GM12878 (cell line): Measurements from ENCODE around the gene FEN1. TPM values are rescaled to one million over a fixed set of nuclear protein-coding genes. Genes with fewer than 3 reads are reported as not detected.

Experiments used
- ATAC-seq: fragments of 200-7000 bp; cut with Tn5 transposase; 3 replicates; pipeline ENCODE4 v1.9.1; 2020; ENCODE audit warnings: mild to moderate bottlenecking, moderate library complexity
- BruUV-seq: library from RNA; stranded (reverse); fragments of 400-500 nt; replicated peaks from 2 replicates; lab custom pipeline; 2021; lab: Mats Ljungman, UMichigan
- CTCF ChIA-PET: fragments of 300-600 bp; sonication (Branson Sonifier 250); formaldehyde crosslinking; extraction: SDS; loops from one replicate; lab custom pipeline; 2021; ENCODE audit warnings: inconsistent platforms; lab: Yijun Ruan, JAX
- POLR2A ChIA-PET: fragments of 350-600 bp; formaldehyde crosslinking; extraction: SDS; loops from one replicate; lab custom pipeline; 2021; ENCODE audit warnings: inconsistent platforms; lab: Charles Lee
- RAD21 ChIA-PET: fragments of 300-600 bp; sonication (Branson Sonifier 250); formaldehyde crosslinking; loops from one replicate; lab custom pipeline; 2023; ENCODE audit warnings: antibody characterized with exemption; ENCODE audit not compliant: unreplicated experiment; lab: Charles Lee
- SMC1A ChIA-PET: fragments of 300-600 bp; sonication (Branson Sonifier 250); formaldehyde crosslinking; loops from one replicate; lab custom pipeline; 2023; ENCODE audit not compliant: unreplicated experiment, uncharacterized antibody; lab: Charles Lee
- DNase-seq: peaks from one replicate; pipeline ENCODE4 v3.0.0-alpha.2; 2011; ENCODE audit warnings: low read depth, low spot score
- FAIRE-seq: peaks from 3 replicates; lab custom pipeline; 2011; peaks lifted over from hg19 to GRCh38; lab: Jason Lieb, UNC
- H2AFZ ChIP-seq: 2 replicates; pipeline ENCODE4 v1.6.0; 2011; ENCODE audit warnings: low read depth, low read length, control low read depth; ENCODE audit not compliant: control insufficient read depth
- H3K27ac ChIP-seq: 2 replicates; pipeline ENCODE4 v1.5.1; 2011; ENCODE audit warnings: control low read depth; ENCODE audit not compliant: control insufficient read depth, insufficient read depth
- H3K27me3 ChIP-seq, 2 experiments: replicated peaks in 1 of 2; 2 replicates each; pipeline versions ENCODE4 v1.6.0 to v1.6.1; 2011; ENCODE audit warnings: low read length in 1 of 2; ENCODE audit not compliant: control insufficient read depth in 2 of 2, insufficient read depth in 2 of 2
- H3K36me3 ChIP-seq, 2 experiments: 2 replicates each; pipeline ENCODE4 v1.5.1; 2011; ENCODE audit warnings: low read length in 1 of 2; ENCODE audit not compliant: control insufficient read depth in 2 of 2, insufficient read depth in 2 of 2
- H3K4me1 ChIP-seq: 2 replicates; pipeline ENCODE4 v1.6.1; 2011; ENCODE audit warnings: mild to moderate bottlenecking, low read length, moderate library complexity, mixed read lengths; ENCODE audit not compliant: control insufficient read depth, insufficient read depth
- H3K4me2 ChIP-seq: 2 replicates; pipeline ENCODE4 v1.6.0; 2011; ENCODE audit warnings: control low read depth; ENCODE audit not compliant: control insufficient read depth, insufficient read depth
- H3K4me3 ChIP-seq: fragments of 200-600 bp; sonication (generic); 2 replicates; pipeline ENCODE4 v1.5.1; 2016
- H3K79me2 ChIP-seq: 2 replicates; pipeline ENCODE4 v1.6.0; 2011; ENCODE audit warnings: low read length; ENCODE audit not compliant: control insufficient read depth, insufficient read depth
- H3K9ac ChIP-seq: 2 replicates; pipeline ENCODE4 v1.8.0; 2011; ENCODE audit warnings: low read length, control low read depth, mixed read lengths; ENCODE audit not compliant: control insufficient read depth, insufficient read depth
- H3K9me3 ChIP-seq: replicated peaks from 3 replicates; pipeline ENCODE4 v1.5.1; 2011; ENCODE audit warnings: mild to moderate bottlenecking, low read length; ENCODE audit not compliant: control insufficient read depth, insufficient read depth
- H4K20me1 ChIP-seq: 2 replicates; pipeline ENCODE4 v1.6.0; 2011; ENCODE audit not compliant: control insufficient read depth, insufficient read depth
- ASH2L ChIP-seq: fragments of 300-600, 200-600 bp; sonication (generic); IDR thresholded peaks from 2 replicates; pipeline ENCODE4 v1.6.1; 2017; ENCODE audit warnings: low read depth, mild to moderate bottlenecking, borderline replicate concordance
- BHLHE40 ChIP-seq, 2 experiments: fragments of 450-650 bp in 1 of 2; IDR thresholded peaks; 2 replicates each; pipeline ENCODE4 v1.6.1; 2011 to 2017; ENCODE audit warnings: low read depth in 2 of 2, borderline replicate concordance in 1 of 2, improper control_type of control experiment in 1 of 2, low read length in 1 of 2, mild to moderate bottlenecking in 1 of 2
- CHD2 ChIP-seq: IDR thresholded peaks from 2 replicates; pipeline ENCODE4 v1.6.1; 2011; ENCODE audit warnings: low read depth, low read length, improper control_type of control experiment, borderline replicate concordance
- ESRRA ChIP-seq: IDR thresholded peaks from 2 replicates; pipeline ENCODE4 v1.6.1; 2012; ENCODE audit warnings: mild to moderate bottlenecking, low read length, improper control_type of control experiment
- ETV6 ChIP-seq, 2 experiments: fragments of 450-650 bp in 1 of 2; IDR thresholded peaks in 1 of 2; conservative IDR thresholded peaks in 1 of 2; 2 replicates each; pipeline ENCODE4 v1.6.1; 2014; ENCODE audit warnings: antibody characterized with exemption in 1 of 2, borderline replicate concordance in 1 of 2, low read depth in 1 of 2, mild to moderate bottlenecking in 1 of 2, moderate library complexity in 1 of 2
- KDM1A ChIP-seq: fragments of 200-600 bp; sonication (generic); IDR thresholded peaks from 2 replicates; pipeline ENCODE4 v1.6.1; 2016; ENCODE audit warnings: borderline replicate concordance
- MEF2B ChIP-seq: fragments of 450-650 bp; IDR thresholded peaks from 2 replicates; pipeline ENCODE4 v1.6.1; 2018; ENCODE audit warnings: mild to moderate bottlenecking, moderate library complexity; ENCODE audit not compliant: partially characterized antibody, poor library complexity, severe bottlenecking
- MTA2 ChIP-seq: fragments of 450-650 bp; IDR thresholded peaks from 2 replicates; pipeline ENCODE4 v1.6.1; 2016; ENCODE audit warnings: low read depth, mild to moderate bottlenecking, moderate library complexity
- NFYB ChIP-seq: IDR thresholded peaks from 2 replicates; pipeline ENCODE4 v1.6.1; 2011; ENCODE audit warnings: low read depth, mild to moderate bottlenecking, low read length, improper control_type of control experiment, moderate library complexity; ENCODE audit not compliant: insufficient read depth
- PAX5 ChIP-seq: IDR thresholded peaks from 2 replicates; pipeline ENCODE4 v1.6.1; 2011; ENCODE audit warnings: low read depth, low read length, borderline replicate concordance
- PBX3 ChIP-seq: IDR thresholded peaks from 2 replicates; pipeline ENCODE4 v1.6.1; 2011; ENCODE audit warnings: mild to moderate bottlenecking, low read depth, low read length, moderate library complexity; ENCODE audit not compliant: insufficient replicate concordance
- POU2F2 ChIP-seq: IDR thresholded peaks from 3 replicates; pipeline ENCODE4 v1.6.1; 2011; ENCODE audit warnings: low read depth, mild to moderate bottlenecking, low read length, borderline replicate concordance
- RELB ChIP-seq: fragments of 450-650 bp; IDR thresholded peaks from 2 replicates; pipeline ENCODE4 v1.6.1; 2017; ENCODE audit warnings: low read depth, mild to moderate bottlenecking, moderate library complexity
- SIX5 ChIP-seq: IDR thresholded peaks from 2 replicates; pipeline ENCODE4 v1.6.1; 2011; ENCODE audit warnings: mild to moderate bottlenecking, low read depth, low read length, moderate library complexity; ENCODE audit not compliant: severe bottlenecking
- SKIL ChIP-seq: fragments of 450-650 bp; IDR thresholded peaks from 2 replicates; pipeline ENCODE4 v1.6.1; 2017; ENCODE audit warnings: mild to moderate bottlenecking, low read depth, inconsistent platforms; ENCODE audit not compliant: poor library complexity, severe bottlenecking
- SMC3 ChIP-seq: IDR thresholded peaks from 2 replicates; pipeline ENCODE4 v1.6.1; 2011; ENCODE audit warnings: low read length, improper control_type of control experiment, borderline replicate concordance
- TCF3 ChIP-seq: IDR thresholded peaks from 2 replicates; pipeline ENCODE4 v1.6.1; 2012; ENCODE audit warnings: low read depth, mild to moderate bottlenecking, low read length, borderline replicate concordance; ENCODE audit not compliant: insufficient read depth
- ZNF274 ChIP-seq: IDR thresholded peaks from one replicate; pipeline ENCODE4 v1.8.0; 2011; ENCODE audit not compliant: insufficient read length, insufficient read depth
- ZNF384 ChIP-seq: IDR thresholded peaks from 2 replicates; pipeline ENCODE4 v1.6.1; 2012; ENCODE audit warnings: low read depth, mild to moderate bottlenecking, low read length, improper control_type of control experiment, borderline replicate concordance
- WGBS: methylation state at CpG from one replicate; pipeline ENCODE4 v1.1.6; 2016; ENCODE audit warnings: low lambda C conversion rate; ENCODE audit not compliant: insufficient replicate concordance, insufficient coverage; ENCODE audit errors: missing lambda C conversion rate; 5-methylcytosine and 5-hydroxymethylcytosine counted together
- in situ Hi-C: fragments of 300-500 bp; cut with MboI; formaldehyde crosslinking; loops from 9 replicates; pipeline ENCODE4 v1.14.3; 2018; ENCODE audit warnings: mixed read lengths
- intact Hi-C: fragments of 100-400 bp; cut with micrococcal nuclease; formaldehyde crosslinking; loops from one replicate; pipeline ENCODE4 v1.14.2; 2022; ENCODE audit not compliant: unreplicated experiment
- polyA plus RNA-seq, 11 experiments: library from polyadenylated mRNA; depleted of rRNA in 4 of 11; unstranded in 6 of 11; stranded (reverse) in 5 of 11; fragments of >200 nt; fragmentation: Nextera tagmentation in 4 of 11; fragmentation: Illumina TruSeq in 1 of 11; extraction: Ambion mirVana in 4 of 11; extraction: Trizol in 1 of 11; gene quantifications; 1 replicate in 1 of 11; 2 replicates in 10 of 11; pipeline versions ENCODE4 v1.2.1 to v1.2.3, GENCODE V29; 2011 to 2016; ENCODE audit warnings: inconsistent platforms in 2 of 11, missing spikeins in 2 of 11, low read depth in 1 of 11
- total RNA-seq, 4 experiments: library from RNA; depleted of rRNA in 3 of 4; stranded (reverse); fragments of >200 nt in 3 of 4; fragmentation: Illumina TruSeq in 1 of 4; extraction: Trizol in 1 of 4; gene quantifications; 2 replicates each; pipeline versions ENCODE4 v1.2.1 to v1.2.3, GENCODE V29; 2013 to 2021

The FEN1 gene
- total and polyA plus RNA-seq, 10 of the 15 experiments (the other 5 are each of a cell fraction or from before 2014, with no cell fraction given): 54.8 to 282 (median 125) TPM

GRCh38 chr11:61771985-61772455 is 20.7 kb upstream of the FEN1 start (continued):
- TF ChIP-seq PBX3: no peak
- no peak for TF ChIP-seq MEF2B
- TF ChIP-seq TCF3: no peak
- TF ChIP-seq SIX5: no peak
- TF ChIP-seq ETV6 (conservative IDR thresholded peaks at IDR 0.05 in 1 of 2, IDR thresholded peaks at IDR 0.05 in 1 of 2; ENCODE audit: borderline replicate concordance in 1 of 2, low read depth in 1 of 2): no peak
- TF ChIP-seq POU2F2: no peak

GRCh38 chr11:61773356-61773755 is 19.4 kb upstream of the FEN1 start:
- H4K20me1 ChIP-seq: no peaks in the 10 kb centered on the region
- H3K4me1 ChIP-seq: no peaks in the 10 kb centered on the region; the same call in 1 of the 2 replicates
- no peaks in the 10 kb centered on the region for H3K27me3 ChIP-seq
- no peak overlapping the region for H3K27ac ChIP-seq
- ATAC-seq: no peak
- intact Hi-C loops (no loop called here), in situ Hi-C loops (no loop called here)
- no peak overlapping the region for H3K4me2 ChIP-seq
- ChIA-PET SMC1A (no interaction called here), CTCF (no interaction called here), RAD21 (no interaction called here), POLR2A (no interaction called here)
- no peak overlapping the region for H3K4me3 ChIP-seq
- H3K9me3 ChIP-seq: no peaks in the 10 kb centered on the region
- no peaks in the 10 kb centered on the region for H3K36me3 ChIP-seq
- 61% methylated on average over 9 of the region's 10 CpGs for WGBS
- BruUV-seq: TSS peak; percentile 44
- FAIRE-seq: no peak
- no peak overlapping the region for H2AFZ ChIP-seq
- DNase-seq: no peak
- H3K9ac ChIP-seq: no peak overlapping the region
- H3K79me2 ChIP-seq: no peaks in the 10 kb centered on the region
- TF ChIP-seq ZNF384: no peak
- no peak for TF ChIP-seq SMC3
- TF ChIP-seq BHLHE40 (IDR thresholded peaks at IDR 0.05; ENCODE audit: borderline replicate concordance in 1 of 2, low read depth in 2 of 2, low read length in 1 of 2): no peak
- TF ChIP-seq ESRRA: no peak
- TF ChIP-seq NFYB: no peak
- no peak for TF ChIP-seq CHD2
- no peak for TF ChIP-seq SKIL
- no peak for TF ChIP-seq RELB
- no peak for TF ChIP-seq ZNF274
- no peak for TF ChIP-seq ASH2L
- TF ChIP-seq MTA2: no peak
- no peak for TF ChIP-seq PAX5
- no peak for TF ChIP-seq KDM1A
